Activated naive CD4-positive, alpha-beta T cell treated with anti-CD3 and anti-CD28 coated beads for 36 hours (primary cell): ENCODE measurements around the gene PPP2R3B. TPM values are rescaled to one million over a fixed set of nuclear protein-coding genes. Genes with fewer than 3 reads are reported as not detected.

Experiments
- CTCF ChIA-PET: fragments of 350-600 bp; sonication (Branson Sonifier 250); formaldehyde crosslinking; loops from one replicate; lab custom pipeline; 2021; ENCODE audit warnings: antibody characterized with exemption; lab: Charles Lee
- DNase-seq: peaks from one replicate; pipeline ENCODE4 v3.0.0-alpha.2; 2020
- H3K27ac Mint-ChIP-seq: one replicate; pipeline ENCODE4 v1.8.0; 2021; ENCODE audit warnings: mild to moderate bottlenecking, mixed read lengths
- H3K27me3 Mint-ChIP-seq: one replicate; pipeline ENCODE4 v1.8.0; 2021; ENCODE audit warnings: low read depth, mixed read lengths
- H3K36me3 Mint-ChIP-seq: one replicate; pipeline ENCODE4 v1.8.0; 2021; ENCODE audit warnings: low read depth, mixed read lengths
- H3K4me1 Mint-ChIP-seq: one replicate; pipeline ENCODE4 v1.8.0; 2021; ENCODE audit warnings: low read depth, mixed read lengths
- H3K4me3 Mint-ChIP-seq: one replicate; pipeline ENCODE4 v1.8.0; 2021; ENCODE audit warnings: mild to moderate bottlenecking, moderate library complexity, mixed read lengths
- H3K9me3 Mint-ChIP-seq: one replicate; pipeline ENCODE4 v1.8.0; 2021; ENCODE audit warnings: mixed read lengths
- intact Hi-C: fragments of 100-400 bp; cut with micrococcal nuclease; formaldehyde crosslinking; loops from one replicate; pipeline ENCODE4 v1.15.1; 2023
- total RNA-seq, 2 experiments: library from RNA; stranded (reverse); gene quantifications; one replicate each; pipeline ENCODE4 v1.2.3, GENCODE V29; 2021

PPP2R3B gene
- total RNA-seq, 2 experiments from 2014 or later: 33.8 to 37.2 TPM

- Mint-ChIP-seq H3K27ac (no peak overlapping the region), H3K27me3 (no peaks in the 10 kb centered on the region), H3K4me1 (peaks cover 2% of the 10 kb centered on the region), H3K9me3 (peaks cover 24% of the 10 kb centered on the region), H3K4me3 (no peak overlapping the region), H3K36me3 (peaks cover 48% of the 10 kb centered on the region)
- no peak for DNase-seq
- CTCF ChIA-PET: no interaction called here
- intact Hi-C loops: no loop called here
These were observed 23.6 kb downstream of the PPP2R3B start for GRCh38 chrX:362937-363620.

GRCh38 chrX:362351-362750, 24.4 kb downstream of the PPP2R3B start:
- H3K27ac Mint-ChIP-seq: no peak overlapping the region
- no peak overlapping the region for H3K4me3 Mint-ChIP-seq
- peaks cover 28% of the 10 kb centered on the region for H3K9me3 Mint-ChIP-seq
- H3K36me3 Mint-ChIP-seq: peaks cover 54% of the 10 kb centered on the region
- DNase-seq: no peak
- no peaks in the 10 kb centered on the region for H3K27me3 Mint-ChIP-seq
- peaks cover 8% of the 10 kb centered on the region for H3K4me1 Mint-ChIP-seq
- CTCF ChIA-PET: no interaction called here
- intact Hi-C loops: no loop called here

DNA sequence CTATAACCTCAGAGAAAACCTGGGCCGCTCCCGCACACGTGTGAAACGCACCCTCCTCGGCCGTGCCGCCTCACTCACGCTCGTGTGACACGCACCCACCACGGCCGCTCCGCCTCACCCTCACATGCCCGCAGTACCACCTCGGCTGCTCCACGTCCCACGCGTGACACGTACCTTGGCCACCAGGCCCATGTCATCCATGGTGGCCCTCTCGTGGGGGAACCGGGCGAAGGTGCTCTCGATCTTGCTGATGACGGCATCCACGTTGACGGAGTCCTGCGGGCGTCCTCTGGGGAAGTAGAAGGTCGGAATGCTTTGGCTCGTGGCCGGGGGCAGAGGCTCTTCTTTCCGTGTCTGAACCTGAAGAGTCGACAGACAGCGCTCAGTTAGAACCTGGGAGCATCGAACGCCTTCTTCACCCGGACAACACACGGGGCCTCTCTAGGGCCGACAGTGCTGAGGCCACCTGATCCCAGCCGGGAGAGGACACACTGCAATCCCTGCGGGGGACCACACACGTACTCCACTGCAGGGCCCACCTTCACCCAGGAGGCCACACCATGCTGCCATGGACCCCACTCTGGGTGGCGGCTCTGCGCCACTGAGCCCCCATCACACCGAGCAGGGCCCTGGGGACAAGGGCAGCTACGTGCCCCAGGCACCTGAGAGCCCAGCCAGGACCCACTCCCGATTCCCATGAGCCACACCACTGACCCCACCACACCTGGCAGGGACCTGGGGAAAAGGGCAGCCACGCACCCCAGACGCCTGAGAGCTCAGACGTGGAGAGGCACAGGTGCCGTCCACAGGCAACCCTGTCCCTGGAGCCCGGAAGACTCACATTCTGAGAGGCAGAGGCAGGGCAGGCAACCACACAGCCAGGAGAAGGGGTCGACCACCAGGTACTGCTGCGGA, 25.2 kb downstream of the PPP2R3B start:
- intact Hi-C loops: no loop called here
- Mint-ChIP-seq H3K4me1 (peaks cover 17% of the 10 kb centered on the region), H3K36me3 (peaks cover 60% of the 10 kb centered on the region), H3K4me3 (no peak overlapping the region), H3K27ac (no peak overlapping the region), H3K9me3 (peaks cover 28% of the 10 kb centered on the region), H3K27me3 (no peaks in the 10 kb centered on the region)
- DNase-seq: no peak
- CTCF ChIA-PET: no interaction called here

- no peak overlapping the region for H3K4me3 Mint-ChIP-seq
- peaks cover 62% of the 10 kb centered on the region for H3K36me3 Mint-ChIP-seq
- CTCF ChIA-PET: no interaction called here
- H3K27me3 Mint-ChIP-seq: no peaks in the 10 kb centered on the region
- intact Hi-C loops: no loop called here
- DNase-seq: no peak
- peaks cover 22% of the 10 kb centered on the region for H3K4me1 Mint-ChIP-seq
- H3K27ac Mint-ChIP-seq: no peak overlapping the region
- H3K9me3 Mint-ChIP-seq: peaks cover 28% of the 10 kb centered on the region
These were observed 26.1 kb downstream of the PPP2R3B start for GRCh38 chrX:360496-361150.

DNA sequence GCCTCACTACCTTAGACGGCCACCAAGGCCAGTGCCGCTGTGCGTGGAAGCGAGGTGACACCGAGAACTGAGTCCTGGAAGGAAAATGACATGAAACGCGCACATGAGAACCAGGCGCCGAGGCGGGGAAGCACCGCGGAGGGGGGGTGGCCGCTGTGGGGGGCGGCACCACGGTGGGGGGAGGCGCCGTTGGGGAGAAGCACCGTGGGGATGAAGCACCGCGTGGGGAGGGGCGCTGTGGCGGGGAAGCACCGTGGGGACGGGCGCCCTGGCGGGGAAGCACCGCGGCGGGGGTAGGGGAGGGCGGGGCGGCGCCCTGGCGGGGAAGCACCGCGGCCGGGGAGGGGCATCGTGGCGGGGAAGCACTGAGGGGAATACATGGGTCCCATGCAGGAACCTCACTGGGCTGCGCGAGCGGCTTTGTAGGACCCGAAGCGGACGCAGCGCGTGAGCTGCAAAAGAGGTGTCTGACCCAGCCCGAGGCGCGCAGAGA, 28.0 kb downstream of the PPP2R3B start:
- no peaks in the 10 kb centered on the region for H3K27me3 Mint-ChIP-seq
- no peak for DNase-seq
- H3K36me3 Mint-ChIP-seq: peaks cover 68% of the 10 kb centered on the region

DNA sequence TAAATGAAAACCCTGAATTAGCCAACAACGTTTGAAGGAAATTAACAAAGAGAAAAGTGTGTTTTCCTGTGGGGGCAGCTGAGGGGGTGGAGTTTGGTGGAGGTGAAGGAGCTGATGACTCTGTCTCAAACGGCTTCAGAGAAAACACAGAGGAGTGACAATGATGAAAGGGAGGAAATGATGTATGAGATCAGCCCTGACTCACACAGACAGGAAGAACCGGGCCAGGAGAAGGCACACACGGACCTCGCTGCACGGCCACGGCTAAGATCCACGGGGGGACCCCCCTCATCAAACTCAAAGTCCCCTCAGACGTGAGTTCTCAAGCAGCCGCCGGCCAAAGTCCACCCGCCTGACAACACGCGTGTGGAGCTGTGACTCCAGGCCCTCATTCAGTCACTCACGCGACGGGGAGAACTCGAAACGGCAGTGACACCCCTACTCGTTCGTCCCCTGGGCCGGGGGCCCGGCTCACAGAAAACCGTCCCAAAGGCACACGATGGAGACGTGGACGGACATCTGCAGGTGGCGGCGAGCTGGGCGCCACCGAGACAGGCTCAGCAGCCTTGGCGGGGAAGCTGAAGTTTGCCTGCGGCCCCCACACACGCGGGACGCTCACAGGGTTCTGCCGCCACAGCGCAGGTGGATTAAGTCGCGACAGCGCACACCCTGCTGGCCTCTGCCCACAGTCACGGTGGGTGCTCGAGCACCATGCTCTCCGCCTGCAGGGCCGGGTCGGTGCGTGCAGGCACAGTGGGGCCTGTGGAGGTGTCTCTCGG, 28.8 kb downstream of the PPP2R3B start:
- peak; percentile 72 for DNase-seq
- Mint-ChIP-seq H3K9me3 (peaks cover 28% of the 10 kb centered on the region), H3K4me3 (peak overlapping the region; percentile 65), H3K36me3 (peaks cover 60% of the 10 kb centered on the region), H3K27me3 (no peaks in the 10 kb centered on the region), H3K27ac (peak overlapping the region; percentile 98), H3K4me1 (peaks cover 28% of the 10 kb centered on the region)
- CTCF ChIA-PET: no interaction called here
- intact Hi-C loops: loop anchor here (1.0 to 2.0 kb wide), 3 partner anchors 20 to 39 kb away; partner anchors contain the start of gene GTPBP6

More for the DNA sequence above, 28.0 kb downstream of the PPP2R3B start:
- intact Hi-C loops: no loop called here
- peaks cover 28% of the 10 kb centered on the region for H3K9me3 Mint-ChIP-seq
- peak overlapping the region; percentile 98 for H3K27ac Mint-ChIP-seq
- H3K4me3 Mint-ChIP-seq: no peak overlapping the region
- H3K4me1 Mint-ChIP-seq: peaks cover 26% of the 10 kb centered on the region
- CTCF ChIA-PET: no interaction called here

- H3K9me3 Mint-ChIP-seq: peaks cover 25% of the 10 kb centered on the region
- peak overlapping the region; percentile 98 for H3K27ac Mint-ChIP-seq
- no peak for DNase-seq
- peaks cover 54% of the 10 kb centered on the region for H3K36me3 Mint-ChIP-seq
- H3K4me1 Mint-ChIP-seq: peaks cover 28% of the 10 kb centered on the region
- intact Hi-C loops: loop anchor here (1.0 to 2.0 kb wide), 3 partner anchors 21 to 38 kb away; partner anchors contain the start of gene GTPBP6
- peak overlapping the region; percentile 65 for H3K4me3 Mint-ChIP-seq
- no peaks in the 10 kb centered on the region for H3K27me3 Mint-ChIP-seq
- CTCF ChIA-PET: no interaction called here
These were observed 29.5 kb downstream of the PPP2R3B start for GRCh38 chrX:357035-357692.

DNA sequence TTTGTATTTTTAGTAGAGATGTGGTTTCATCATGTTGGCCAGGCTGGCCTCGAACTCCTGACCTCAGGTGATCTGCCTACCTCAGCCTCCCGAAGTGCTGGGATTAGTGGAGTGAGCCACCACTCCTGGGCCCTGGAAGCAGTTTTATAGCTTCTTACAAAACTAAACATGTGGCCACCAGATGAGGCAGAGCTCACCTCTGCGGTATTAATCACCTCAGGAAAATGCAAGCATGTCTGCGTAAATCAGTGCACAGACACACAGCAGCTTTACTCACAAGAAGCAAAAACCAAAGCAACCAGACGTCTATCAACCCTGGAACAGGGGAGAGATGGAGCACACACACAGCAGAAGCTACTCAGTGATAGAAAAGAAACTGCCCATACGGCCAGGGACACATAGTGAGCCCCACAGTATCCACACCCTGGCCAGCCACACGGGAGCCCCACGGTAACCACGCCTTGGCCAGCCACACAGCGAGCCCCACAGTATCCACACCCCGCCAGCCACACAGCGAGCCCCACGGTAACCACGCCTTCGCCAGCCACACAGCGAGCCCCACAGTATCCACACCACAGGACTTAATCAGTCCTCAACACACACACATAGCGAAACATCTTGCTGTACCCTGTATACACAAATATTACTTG, 30.2 kb downstream of the PPP2R3B start:
- peak overlapping the region; percentile 65 for H3K4me3 Mint-ChIP-seq
- intact Hi-C loops: loop anchor here (1.0 to 2.0 kb wide), 3 partner anchors 22 to 38 kb away; partner anchors contain the start of gene GTPBP6
- CTCF ChIA-PET: no interaction called here
- DNase-seq: no peak
- H3K4me1 Mint-ChIP-seq: peaks cover 28% of the 10 kb centered on the region
- peaks cover 49% of the 10 kb centered on the region for H3K36me3 Mint-ChIP-seq
- H3K9me3 Mint-ChIP-seq: peaks cover 23% of the 10 kb centered on the region
- H3K27me3 Mint-ChIP-seq: no peaks in the 10 kb centered on the region
- H3K27ac Mint-ChIP-seq: peak overlapping the region; percentile 98

DNA sequence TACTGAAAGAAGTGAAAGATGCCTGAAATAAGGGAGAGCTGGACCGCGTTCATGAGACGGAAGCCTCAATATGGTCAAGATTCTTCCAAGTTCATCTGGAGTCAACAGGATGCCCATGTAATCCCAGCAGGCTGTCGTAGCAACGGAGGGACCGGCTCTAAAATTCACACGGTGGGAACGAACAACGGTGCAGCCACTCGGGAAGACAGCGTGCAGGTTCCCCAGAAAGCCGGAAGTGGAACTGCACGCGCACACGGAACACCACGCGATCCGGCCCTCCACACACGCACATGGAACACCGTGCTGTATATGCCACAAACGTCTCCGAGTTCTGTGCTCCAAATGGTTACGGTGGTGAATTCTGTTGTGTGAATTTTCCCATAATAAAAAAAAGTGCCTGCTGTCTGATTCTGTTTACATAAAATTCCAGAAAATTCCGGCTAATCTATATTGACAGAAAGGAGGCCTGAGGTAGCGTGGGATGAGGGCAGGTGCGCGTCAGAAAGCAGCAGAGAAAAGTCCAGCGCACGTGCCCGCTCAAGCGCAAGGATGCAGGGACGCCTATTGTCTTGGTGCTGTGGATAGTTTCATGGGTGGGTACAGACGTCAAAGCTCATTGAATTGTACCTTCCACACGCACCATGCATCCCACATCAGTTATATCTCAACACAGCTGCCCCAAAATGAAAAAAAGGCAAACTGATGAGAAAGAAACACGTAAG, 31.2 kb downstream of the PPP2R3B start:
- Mint-ChIP-seq H3K4me3 (no peak overlapping the region), H3K27me3 (no peaks in the 10 kb centered on the region), H3K4me1 (peaks cover 28% of the 10 kb centered on the region), H3K9me3 (peaks cover 17% of the 10 kb centered on the region), H3K36me3 (peaks cover 39% of the 10 kb centered on the region), H3K27ac (no peak overlapping the region)
- CTCF ChIA-PET: no interaction called here
- no peak for DNase-seq
- intact Hi-C loops: loop anchor here (2.0 kb wide), 1 partner anchor 37 kb away; the partner anchor contains the start of gene GTPBP6
